Measurements from ENCODE around the gene GSPT1. TPM values are rescaled to one million over a fixed set of nuclear protein-coding genes. Genes with fewer than 3 reads are reported as not detected.
A peak's percentile ranks its signal among the peaks of the same experiment; 100 is the strongest.
"Not testable (repeated sequence)": the region's sequence is repeated elsewhere in the genome, so short reads cannot be mapped to it uniquely, and the experiment has no call there.

The GSPT1 gene
- 100 to 1,000 TPM in 3 of 5 experiments, 10 to 100 TPM in 2; 92.8 to 148 (median 101) TPM for total RNA-seq
- 10 to 100 TPM; 71.0 to 92.7 TPM for polyA plus RNA-seq
- 205 reads per million, percentile 93 among the genes with 10 or more reads in this experiment for total RNA-seq

GRCh38 chr16:11915644-11916523 lies at the start of gene GSPT1:
Gene GSPT1, minus strand, starts transcription at chr16:11915956. Its CDS starts 236 bp downstream, at chr16:11915720.
- DNase-seq: peak; percentile 96 to 100 (median 99)
- ChIA-PET POLR2A (interaction anchor here (0.7 to 3.4 kb wide), 13 partner anchors 61 to 561 kb away, joined by 3 to 10 read pairs (median 4); partner anchors contain the start of genes RSL1D1, SNX29, TXNDC11 and ZC3H7A), CTCF (interaction anchor here (0.6 to 1.2 kb wide), 2 partner anchors 27 to 152 kb away, joined by 3 to 5 read pairs; no protein-coding TSS in a partner anchor)
- Mint-ChIP-seq H3K27ac (peak within 1 kb of the TSS; percentile 87 to 98 (median 95)), H3K4me3 (peak within 1 kb of the TSS; percentile 85 to 99 (median 96)), H3K4me1 (peaks cover 23 to 37% (median 34%) of the 10 kb centered on the region in 7 donors), H3K27me3 (peaks cover 0 to 10% (median 0%) of the 10 kb centered on the region in 5 donors), H3K36me3 (peaks cover 0 to 9% (median 0%) of the 10 kb centered on the region in 5 donors), H3K9me3 (peaks cover 0 to 8% (median 0%) of the 10 kb centered on the region in 11 donors)
- H3K4me3 ChIP-seq (ENCODE audit: low read length): peak within 1 kb of the TSS; percentile 74
- intact Hi-C loops (cut with micrococcal nuclease): loop anchor here (1.0 to 10.0 kb wide), 13 partner anchors 60 to 1174 kb away; partner anchors contain the start of genes CLEC16A (in 2 of the 2), NUBP1 (in 2 of the 2), RSL1D1 (in 2 of the 2) and SNX29 (in 2 of the 2)
- H3K36me3 ChIP-seq (ENCODE audit: control insufficient read depth in 2 of 3, insufficient read depth in 3 of 3, low read length in 3 of 3): peaks cover 0 to 3% (median 0%) of the 10 kb centered on the region in 3 experiments
- H3K4me1 ChIP-seq (ENCODE audit: control insufficient read depth in 2 of 2, insufficient read depth in 2 of 2, low read length in 2 of 2): peaks cover 13 to 24% of the 10 kb centered on the region in 2 donors
- ATAC-seq: peak; percentile 94
- peak within 1 kb of the TSS; percentile 87 for H3K27ac ChIP-seq (ENCODE audit: low read depth, low read length)
- H3K9me3 ChIP-seq (ENCODE audit: control insufficient read depth in 2 of 3, low read length in 3 of 3): no peaks in the 10 kb centered on the region
- no peaks in the 10 kb centered on the region for H3K27me3 ChIP-seq (ENCODE audit: control insufficient read depth in 2 of 2, insufficient read depth in 2 of 2, low read length in 2 of 2)

DNA sequence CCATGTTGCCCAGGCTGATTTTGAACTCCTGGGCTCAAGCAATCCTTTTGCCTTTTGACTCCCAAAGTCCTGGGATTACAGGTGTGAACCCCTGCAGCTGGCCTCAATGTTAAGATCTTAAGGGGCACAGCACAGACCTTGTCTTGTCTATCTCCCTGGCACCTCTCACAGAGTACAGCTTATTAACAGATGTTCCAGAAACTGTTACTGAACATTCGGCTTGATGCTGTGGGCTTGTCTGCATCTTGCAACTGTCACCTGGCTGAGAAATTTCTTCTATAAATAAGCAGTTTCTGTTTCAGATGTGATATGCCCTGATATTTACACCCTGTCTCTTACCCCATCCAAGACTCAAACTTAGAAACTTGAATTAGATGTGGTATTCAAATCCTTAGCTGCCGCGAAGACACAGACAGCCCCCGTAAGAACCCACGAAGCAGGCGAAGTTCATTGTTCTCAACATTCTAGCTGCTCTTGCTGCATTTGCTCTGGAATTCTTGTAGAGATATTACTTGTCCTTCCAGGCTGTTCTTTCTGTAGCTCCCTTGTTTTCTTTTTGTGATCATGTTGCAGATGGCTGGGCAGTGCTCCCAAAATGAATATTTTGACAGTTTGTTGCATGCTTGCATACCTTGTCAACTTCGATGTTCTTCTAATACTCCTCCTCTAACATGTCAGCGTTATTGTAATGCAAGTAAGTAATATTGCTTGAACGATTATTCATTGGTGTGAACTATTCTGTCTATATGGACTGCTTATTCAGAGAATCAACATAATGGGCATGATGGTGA lies 49.2 kb upstream of the GSPT1 start, which contains the start of gene TNFRSF17:
TNFRSF17 (plus strand) TSS at position 450 of the 791 bp plus-strand sequence; CDS start at position 565, 115 bp downstream.
- Histone ChIP-seq H3K36me3 (ENCODE audit: control insufficient read depth in 2 of 3, insufficient read depth in 3 of 3, low read length in 3 of 3) (no peaks in the 10 kb centered on the region), H3K27ac (ENCODE audit: low read depth, low read length) (no peak within 1 kb of the TSS), H3K4me1 (ENCODE audit: control insufficient read depth in 2 of 2, insufficient read depth in 2 of 2, low read length in 2 of 2) (no peaks in the 10 kb centered on the region), H3K4me3 (ENCODE audit: low read length) (no peak within 1 kb of the TSS), H3K27me3 (ENCODE audit: control insufficient read depth in 2 of 2, insufficient read depth in 2 of 2, low read length in 2 of 2) (no peaks in the 10 kb centered on the region), H3K9me3 (ENCODE audit: control insufficient read depth in 2 of 3, low read length in 3 of 3) (no peaks in the 10 kb centered on the region)
- ATAC-seq: no peak
- Mint-ChIP-seq H3K4me3 (no peak within 1 kb of the TSS), H3K27ac (no peak within 1 kb of the TSS), H3K27me3 (peaks cover 0 to 4% (median 0%) of the 10 kb centered on the region in 5 donors), H3K9me3 (no peaks in the 10 kb centered on the region), H3K36me3 (no peaks in the 10 kb centered on the region), H3K4me1 (peaks cover 0 to 6% (median 0%) of the 10 kb centered on the region in 7 donors)
- DNase-seq: no peak
- ChIA-PET CTCF (no interaction called here), POLR2A (no interaction called here)
- intact Hi-C loops (cut with micrococcal nuclease): no loop called here

- Histone ChIP-seq H3K9me3 (ENCODE audit: control insufficient read depth in 2 of 3, low read length in 3 of 3) (no peaks in the 10 kb centered on the region), H3K27me3 (ENCODE audit: control insufficient read depth in 2 of 2, insufficient read depth in 2 of 2, low read length in 2 of 2) (no peaks in the 10 kb centered on the region), H3K4me3 (ENCODE audit: low read length) (no peak overlapping the region), H3K36me3 (ENCODE audit: control insufficient read depth in 2 of 3, insufficient read depth in 3 of 3, low read length in 3 of 3) (no peaks in the 10 kb centered on the region), H3K27ac (ENCODE audit: low read depth, low read length) (no peak overlapping the region), H3K4me1 (ENCODE audit: control insufficient read depth in 2 of 2, insufficient read depth in 2 of 2, low read length in 2 of 2) (no peaks in the 10 kb centered on the region)
- ATAC-seq: no peak
- ChIA-PET POLR2A (no interaction called here), CTCF (no interaction called here)
- intact Hi-C loops (cut with micrococcal nuclease): no loop called here
- Mint-ChIP-seq H3K36me3 (no peaks in the 10 kb centered on the region), H3K4me1 (peaks cover 0 to 6% (median 0%) of the 10 kb centered on the region in 7 donors), H3K9me3 (no peaks in the 10 kb centered on the region), H3K27ac (no peak overlapping the region), H3K27me3 (peaks cover 0 to 4% (median 0%) of the 10 kb centered on the region in 5 donors), H3K4me3 (no peak overlapping the region)
- DNase-seq: no peak
These were observed 48.0 kb upstream of the GSPT1 start for GRCh38 chr16:11963706-11964105.

DNA sequence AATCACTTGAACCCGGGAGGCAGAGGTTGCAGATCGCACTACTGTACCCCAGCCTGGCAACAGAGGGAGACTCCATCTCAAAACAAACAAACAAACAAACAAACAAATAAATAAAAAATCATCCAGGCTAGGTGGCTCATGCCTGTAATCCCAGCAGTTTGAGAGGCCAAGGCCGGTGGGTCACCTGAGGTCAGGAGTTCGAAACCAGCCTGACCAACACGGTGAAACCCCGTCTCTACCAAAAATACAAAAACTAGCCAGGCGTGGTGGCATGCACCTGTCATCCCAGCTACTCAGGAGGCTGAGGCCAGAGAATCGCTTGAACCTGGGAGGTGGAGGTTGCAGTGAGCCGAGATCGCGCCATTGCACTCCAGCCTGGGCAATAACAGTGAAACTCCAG lies 47.2 kb upstream of the GSPT1 start:
- H3K9me3 ChIP-seq (ENCODE audit: control insufficient read depth in 2 of 3, low read length in 3 of 3); DNase-seq; CTCF ChIA-PET; H3K4me3 ChIP-seq (ENCODE audit: low read length); intact Hi-C loops (cut with micrococcal nuclease); H3K27ac Mint-ChIP-seq; H3K9me3 Mint-ChIP-seq; H3K27me3 ChIP-seq (ENCODE audit: control insufficient read depth in 2 of 2, insufficient read depth in 2 of 2, low read length in 2 of 2); H3K36me3 Mint-ChIP-seq; ATAC-seq; H3K27me3 Mint-ChIP-seq; H3K4me3 Mint-ChIP-seq; H3K27ac ChIP-seq (ENCODE audit: low read depth, low read length); H3K36me3 ChIP-seq (ENCODE audit: control insufficient read depth in 2 of 3, insufficient read depth in 3 of 3, low read length in 3 of 3); POLR2A ChIA-PET; H3K4me1 ChIP-seq (ENCODE audit: control insufficient read depth in 2 of 2, insufficient read depth in 2 of 2, low read length in 2 of 2); H3K4me1 Mint-ChIP-seq: not testable (repeated sequence)

- CTCF ChIA-PET; H3K4me3 Mint-ChIP-seq; H3K27me3 Mint-ChIP-seq; ATAC-seq; H3K9me3 Mint-ChIP-seq; intact Hi-C loops (cut with micrococcal nuclease); H3K27ac Mint-ChIP-seq; H3K4me3 ChIP-seq (ENCODE audit: low read length); H3K27ac ChIP-seq (ENCODE audit: low read depth, low read length); H3K36me3 Mint-ChIP-seq; H3K36me3 ChIP-seq (ENCODE audit: control insufficient read depth in 2 of 3, insufficient read depth in 3 of 3, low read length in 3 of 3); H3K4me1 Mint-ChIP-seq; POLR2A ChIA-PET; DNase-seq; H3K9me3 ChIP-seq (ENCODE audit: control insufficient read depth in 2 of 3, low read length in 3 of 3); H3K4me1 ChIP-seq (ENCODE audit: control insufficient read depth in 2 of 2, insufficient read depth in 2 of 2, low read length in 2 of 2); H3K27me3 ChIP-seq (ENCODE audit: control insufficient read depth in 2 of 2, insufficient read depth in 2 of 2, low read length in 2 of 2): not testable (repeated sequence)
These were observed 46.7 kb upstream of the GSPT1 start for GRCh38 chr16:11962457-11962856.

- Mint-ChIP-seq H3K27ac (peak overlapping the region in 1 of 9 donors; percentile 21), H3K9me3 (no peaks in the 10 kb centered on the region), H3K4me1 (no peaks in the 10 kb centered on the region), H3K27me3 (peaks cover 0 to 4% (median 0%) of the 10 kb centered on the region in 5 donors), H3K4me3 (no peak overlapping the region), H3K36me3 (peaks cover 0 to 6% (median 4%) of the 10 kb centered on the region in 5 donors)
- Histone ChIP-seq H3K4me3 (ENCODE audit: low read length) (no peak overlapping the region), H3K27me3 (ENCODE audit: control insufficient read depth in 2 of 2, insufficient read depth in 2 of 2, low read length in 2 of 2) (no peaks in the 10 kb centered on the region), H3K27ac (ENCODE audit: low read depth, low read length) (no peak overlapping the region), H3K9me3 (ENCODE audit: control insufficient read depth in 2 of 3, low read length in 3 of 3) (no peaks in the 10 kb centered on the region), H3K4me1 (ENCODE audit: control insufficient read depth in 2 of 2, insufficient read depth in 2 of 2, low read length in 2 of 2) (no peaks in the 10 kb centered on the region), H3K36me3 (ENCODE audit: control insufficient read depth in 2 of 3, insufficient read depth in 3 of 3, low read length in 3 of 3) (no peaks in the 10 kb centered on the region)
- intact Hi-C loops (cut with micrococcal nuclease): loop anchor here in 1 of 2 donors (10.0 kb wide), 1 partner anchor 1497 kb away; no protein-coding TSS in a partner anchor
- ChIA-PET CTCF (interaction anchor here (1.1 kb wide), 1 partner anchor 110 kb away, joined by 3 read pairs; no protein-coding TSS in a partner anchor), POLR2A (no interaction called here)
- DNase-seq (no peak), ATAC-seq (no peak)
These were observed 42.0 kb upstream of the GSPT1 start for GRCh38 chr16:11957591-11958395.

Data from naive thymus-derived CD4-positive, alpha-beta T cell (primary cell).